Trophoblast cell (in vitro differentiated cells and primary cell): Measurements from ENCODE around the gene HADHB.

Source experiments
- DNase-seq, 2 donors: peaks; one replicate each; pipeline ENCODE4 v3.0.0-alpha.2; 2016
- H2AFZ ChIP-seq: 2 replicates; pipeline ENCODE4 v1.6.1; 2013; ENCODE audit warnings: low read length, moderate library complexity, mild to moderate bottlenecking; ENCODE audit not compliant: insufficient read depth, poor library complexity
- H2AK5ac ChIP-seq: 2 replicates; pipeline ENCODE4 v1.6.1; 2013; ENCODE audit warnings: mild to moderate bottlenecking, low read length
- H2BK120ac ChIP-seq: 2 replicates; pipeline ENCODE4 v1.6.1; 2013; ENCODE audit warnings: low read length, mild to moderate bottlenecking, moderate library complexity; ENCODE audit not compliant: insufficient read depth, poor library complexity
- H2BK12ac ChIP-seq: 2 replicates; pipeline ENCODE4 v1.6.1; 2013; ENCODE audit warnings: mild to moderate bottlenecking, low read length, moderate library complexity
- H2BK5ac ChIP-seq: 2 replicates; pipeline ENCODE4 v1.6.1; 2013; ENCODE audit warnings: low read length, low read depth, moderate library complexity, mild to moderate bottlenecking; ENCODE audit not compliant: poor library complexity
- H3K14ac ChIP-seq: 2 replicates; pipeline ENCODE4 v1.6.1; 2013; ENCODE audit warnings: mild to moderate bottlenecking, low read length
- H3K18ac ChIP-seq: 2 replicates; pipeline ENCODE4 v1.6.1; 2013; ENCODE audit warnings: mild to moderate bottlenecking, low read length
- H3K23ac ChIP-seq: 2 replicates; pipeline ENCODE4 v1.6.1; 2013; ENCODE audit warnings: low read length
- H3K27ac ChIP-seq: 2 replicates; pipeline ENCODE4 v1.5.1; 2013; ENCODE audit warnings: low read depth, mild to moderate bottlenecking, inconsistent platforms, low read length, moderate library complexity
- H3K27me3 ChIP-seq: 2 replicates; pipeline ENCODE4 v1.6.1; 2013; ENCODE audit warnings: inconsistent platforms, mild to moderate bottlenecking, low read length, moderate library complexity; ENCODE audit not compliant: insufficient read depth
- H3K36me3 ChIP-seq, 2 experiments: 1 replicate in 1 of 2; 2 replicates in 1 of 2; pipeline ENCODE4 v1.6.1; 2013; ENCODE audit warnings: low read length in 2 of 2, mild to moderate bottlenecking in 2 of 2, moderate library complexity in 1 of 2; ENCODE audit not compliant: insufficient read depth in 2 of 2, control insufficient read depth in 1 of 2
- H3K4ac ChIP-seq: 2 replicates; pipeline ENCODE4 v1.6.1; 2013; ENCODE audit warnings: low read depth, mild to moderate bottlenecking, low read length, moderate library complexity
- H3K4me1 ChIP-seq, 2 experiments: 1 replicate in 1 of 2; 2 replicates in 1 of 2; pipeline ENCODE4 v1.6.1; 2013; ENCODE audit warnings: low read length in 2 of 2, mild to moderate bottlenecking in 2 of 2, moderate library complexity in 1 of 2; ENCODE audit not compliant: insufficient read depth in 2 of 2, control insufficient read depth in 1 of 2
- H3K4me2 ChIP-seq: 2 replicates; pipeline ENCODE4 v1.6.1; 2013; ENCODE audit warnings: inconsistent platforms, mild to moderate bottlenecking, low read length, moderate library complexity
- H3K4me3 ChIP-seq: 2 replicates; pipeline ENCODE4 v1.5.1; 2013; ENCODE audit warnings: mild to moderate bottlenecking, low read depth, low read length, inconsistent platforms
- H3K79me1 ChIP-seq: one replicate; pipeline ENCODE4 v1.6.1; 2013; ENCODE audit warnings: low read length
- H3K79me2 ChIP-seq: 2 replicates; pipeline ENCODE4 v1.6.1; 2013; ENCODE audit warnings: low read length, mild to moderate bottlenecking; ENCODE audit not compliant: control insufficient read depth, insufficient read depth, poor library complexity
- H3K9ac ChIP-seq: 2 replicates; pipeline ENCODE4 v1.6.1; 2013; ENCODE audit warnings: mild to moderate bottlenecking, low read length
- H3K9me3 ChIP-seq: 2 replicates; pipeline ENCODE4 v1.6.1; 2013; ENCODE audit warnings: low read depth, mild to moderate bottlenecking, control low read depth, inconsistent platforms, low read length; ENCODE audit not compliant: insufficient read depth
- H4K12ac ChIP-seq: 2 replicates; pipeline ENCODE4 v1.6.1; 2013; ENCODE audit warnings: low read depth, mild to moderate bottlenecking, low read length, moderate library complexity
- H4K8ac ChIP-seq: 2 replicates; pipeline ENCODE4 v1.6.1; 2013; ENCODE audit warnings: low read depth, mild to moderate bottlenecking, low read length, moderate library complexity
- H4K91ac ChIP-seq: one replicate; pipeline ENCODE4 v1.6.1; 2013; ENCODE audit warnings: low read depth, mild to moderate bottlenecking, low read length, moderate library complexity
- WGBS: extraction: QIAGEN DNeasy Blood & Tissue Kit; methylation state at CpG from one replicate; pipeline ENCODE4 v1.1.7; 2013; ENCODE audit warnings: missing lambda C conversion rate; ENCODE audit not compliant: insufficient read length, insufficient coverage; ENCODE audit errors: extremely low coverage; 5-methylcytosine and 5-hydroxymethylcytosine counted together

HADHB gene

DNA sequence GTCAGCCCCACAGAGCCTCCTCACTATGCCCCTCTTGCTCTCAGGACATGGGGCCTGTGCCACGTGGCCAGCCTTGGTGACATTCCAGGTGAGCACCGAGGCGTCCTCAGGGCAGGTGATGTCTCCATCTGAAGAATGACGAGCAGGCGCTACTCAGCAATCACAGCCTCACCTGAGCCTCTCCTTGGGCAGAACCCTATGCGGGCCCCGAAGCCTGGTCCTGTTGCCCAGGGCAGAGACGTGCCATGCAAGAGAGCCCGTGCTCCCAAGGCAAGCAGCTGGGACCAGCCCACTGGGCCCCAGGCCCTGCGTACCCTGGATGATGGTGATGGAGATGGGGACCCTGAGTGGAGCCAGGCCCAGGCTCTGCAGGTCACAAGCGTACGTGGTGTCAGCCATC, 68.7 kb downstream of the HADHB start:
- Histone ChIP-seq H3K23ac (no peak overlapping the region), H3K4me2 (no peak overlapping the region), H2BK120ac (no peak overlapping the region), H4K91ac (no peak overlapping the region), H2BK12ac (no peak overlapping the region), H3K4me1 (peaks cover 0 to 5% of the 10 kb centered on the region in 2 experiments), H3K18ac (no peak overlapping the region), H3K27me3 (no peaks in the 10 kb centered on the region), H3K79me2 (no peaks in the 10 kb centered on the region), H2AK5ac (no peak overlapping the region), H3K79me1 (no peaks in the 10 kb centered on the region), H4K8ac (no peak overlapping the region), H2AFZ (no peak overlapping the region), H3K9ac (no peak overlapping the region), H3K4me3 (no peak overlapping the region), H3K4ac (no peak overlapping the region), H3K36me3 (no peaks in the 10 kb centered on the region), H3K27ac (no peak overlapping the region), H2BK5ac (no peak overlapping the region), H3K14ac (no peak overlapping the region), H4K12ac (no peak overlapping the region), H3K9me3 (peaks cover 1% of the 10 kb centered on the region)
- WGBS = no CpG with 5 or more reads among the region's 12 CpGs
- DNase-seq = peak; percentile 62 to 73

DNA sequence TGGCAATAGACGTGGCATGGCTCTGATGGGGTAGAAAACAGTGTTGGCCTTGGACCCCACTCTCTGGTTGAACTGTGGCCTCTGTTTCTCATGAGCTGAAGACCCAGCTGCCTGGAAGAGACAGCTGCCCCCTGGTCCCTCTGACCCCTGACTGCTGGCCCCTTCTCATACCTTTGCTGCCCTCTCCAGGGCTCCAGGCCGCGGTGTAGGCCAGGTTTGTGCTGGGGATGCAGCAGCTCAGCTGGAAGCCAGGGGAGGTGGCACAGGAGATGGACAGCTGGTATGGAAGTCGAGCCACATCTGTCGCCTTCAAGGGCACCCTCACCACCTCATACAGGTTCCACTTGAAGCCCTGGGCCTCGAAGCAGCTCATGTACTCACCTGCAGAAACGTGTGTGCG, 69.5 kb downstream of the HADHB start:
- no peak overlapping the region for H4K12ac ChIP-seq
- no peak for DNase-seq
- H3K27ac ChIP-seq = no peak overlapping the region
- no peaks in the 10 kb centered on the region for H3K36me3 ChIP-seq
- no peak overlapping the region for H4K8ac ChIP-seq
- H2BK12ac ChIP-seq = no peak overlapping the region
- peaks cover 1% of the 10 kb centered on the region for H3K9me3 ChIP-seq
- H3K79me1 ChIP-seq = no peaks in the 10 kb centered on the region
- H3K4me2 ChIP-seq = no peak overlapping the region
- H4K91ac ChIP-seq = no peak overlapping the region
- no peak overlapping the region for H2AFZ ChIP-seq
- H3K27me3 ChIP-seq = no peaks in the 10 kb centered on the region
- no peak overlapping the region for H3K23ac ChIP-seq
- H3K4me1 ChIP-seq = peaks cover 0 to 2% of the 10 kb centered on the region in 2 experiments
- WGBS = no CpG with 5 or more reads among the region's 8 CpGs
- no peak overlapping the region for H3K18ac ChIP-seq
- no peak overlapping the region for H2BK5ac ChIP-seq
- no peak overlapping the region for H2BK120ac ChIP-seq
- no peak overlapping the region for H3K4ac ChIP-seq
- H3K4me3 ChIP-seq = no peak overlapping the region
- no peak overlapping the region for H3K14ac ChIP-seq
- no peak overlapping the region for H2AK5ac ChIP-seq
- H3K79me2 ChIP-seq = no peaks in the 10 kb centered on the region
- no peak overlapping the region for H3K9ac ChIP-seq

DNA sequence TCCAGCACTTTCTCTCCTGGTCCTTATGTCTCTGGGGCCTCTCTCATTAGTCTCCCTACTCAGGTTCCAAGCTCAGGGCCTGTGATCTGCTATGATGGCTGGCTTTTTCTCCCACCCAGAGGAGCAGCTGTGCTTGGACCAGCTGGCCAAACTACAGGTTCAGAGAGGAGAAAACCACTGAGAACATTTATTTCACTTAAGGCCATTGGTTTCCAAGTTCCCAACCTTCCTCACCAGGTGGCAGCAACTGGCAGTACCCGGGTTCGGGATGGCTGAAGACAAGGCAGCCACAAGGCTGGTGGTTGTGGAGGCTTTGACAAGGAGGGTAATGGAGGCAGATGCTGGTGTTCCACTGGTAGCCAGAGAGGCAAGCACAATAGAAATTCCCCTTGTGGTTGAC, 71.3 kb downstream of the HADHB start:
- Histone ChIP-seq H3K4me1 (peaks cover 0 to 2% of the 10 kb centered on the region in 2 experiments), H2BK120ac (no peak overlapping the region), H3K36me3 (no peaks in the 10 kb centered on the region), H4K91ac (no peak overlapping the region), H2AFZ (no peak overlapping the region), H3K79me2 (no peaks in the 10 kb centered on the region), H4K12ac (no peak overlapping the region), H3K27ac (no peak overlapping the region), H2BK12ac (no peak overlapping the region), H3K18ac (no peak overlapping the region), H3K4ac (no peak overlapping the region), H3K14ac (no peak overlapping the region), H3K27me3 (no peaks in the 10 kb centered on the region), H2AK5ac (no peak overlapping the region), H3K4me2 (no peak overlapping the region), H3K9me3 (peaks cover 1% of the 10 kb centered on the region), H3K23ac (no peak overlapping the region), H2BK5ac (no peak overlapping the region), H3K9ac (no peak overlapping the region), H3K4me3 (no peak overlapping the region), H4K8ac (no peak overlapping the region), H3K79me1 (no peaks in the 10 kb centered on the region)
- no CpG with 5 or more reads among the region's 2 CpGs for WGBS
- DNase-seq = no peak

DNA sequence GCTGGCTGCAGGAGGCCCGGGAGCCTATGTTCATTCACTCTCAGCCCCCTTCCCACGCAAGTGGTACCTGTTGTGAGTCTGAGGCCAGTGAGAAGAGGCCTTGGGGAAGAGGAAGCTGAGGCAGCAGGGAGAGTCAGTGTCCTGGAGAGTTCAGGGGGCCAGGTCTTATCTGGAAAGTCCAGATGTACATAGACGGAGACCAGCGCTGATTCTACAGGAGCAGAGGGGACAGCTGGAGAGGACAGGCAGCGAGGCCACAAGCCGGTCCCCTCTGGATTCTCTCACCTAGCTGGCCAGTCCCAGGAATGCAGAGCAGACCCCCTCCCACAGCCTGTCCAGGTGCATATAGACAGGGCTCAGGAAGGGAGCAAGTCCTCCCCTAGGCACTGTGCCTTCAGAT, 72.1 kb downstream of the HADHB start:
- Histone ChIP-seq H3K36me3 (no peaks in the 10 kb centered on the region), H3K9me3 (peaks cover 1% of the 10 kb centered on the region), H2BK120ac (no peak overlapping the region), H4K12ac (no peak overlapping the region), H3K23ac (no peak overlapping the region), H3K18ac (no peak overlapping the region), H3K27ac (no peak overlapping the region), H3K79me2 (no peaks in the 10 kb centered on the region), H2AFZ (no peak overlapping the region), H2BK12ac (no peak overlapping the region), H3K4me3 (no peak overlapping the region), H2AK5ac (no peak overlapping the region), H2BK5ac (no peak overlapping the region), H4K8ac (no peak overlapping the region), H4K91ac (no peak overlapping the region), H3K4ac (no peak overlapping the region), H3K4me1 (peaks cover 0 to 2% of the 10 kb centered on the region in 2 experiments), H3K14ac (no peak overlapping the region), H3K9ac (no peak overlapping the region), H3K4me2 (no peak overlapping the region), H3K79me1 (no peaks in the 10 kb centered on the region), H3K27me3 (no peaks in the 10 kb centered on the region)
- WGBS = no CpG with 5 or more reads among the region's 6 CpGs
- no peak for DNase-seq
